BLaER1 (cell line): ENCODE results near the gene LZTR1.
"Not testable (repeated sequence)": the region's sequence is repeated elsewhere in the genome, so short reads cannot be mapped to it uniquely, and the experiment has no call there.

Experiments
- H3K27ac ChIP-seq: shearing (Covaris generic); formaldehyde crosslinking; 2 replicates; pipeline ENCODE4 v1.8.1; 2022
- H3K27me3 ChIP-seq: shearing (Covaris generic); formaldehyde crosslinking; 2 replicates; pipeline ENCODE4 v1.8.1; 2022
- H3K36me3 ChIP-seq: shearing (Covaris generic); formaldehyde crosslinking; 2 replicates; pipeline ENCODE4 v1.8.1; 2022
- H3K4me1 ChIP-seq: shearing (Covaris generic); formaldehyde crosslinking; 2 replicates; pipeline ENCODE4 v1.8.1; 2022
- H3K4me2 ChIP-seq: shearing (Covaris generic); formaldehyde crosslinking; 2 replicates; pipeline ENCODE4 v1.8.1; 2022
- H3K4me3 ChIP-seq: shearing (Covaris generic); formaldehyde crosslinking; 2 replicates; pipeline ENCODE4 v1.8.1; 2022
- H3K9ac ChIP-seq: shearing (Covaris generic); formaldehyde crosslinking; 2 replicates; pipeline ENCODE4 v1.8.1; 2022
- H3K9me3 ChIP-seq: shearing (Covaris generic); formaldehyde crosslinking; 2 replicates; pipeline ENCODE4 v1.8.1; 2022
- H4K20me1 ChIP-seq: shearing (Covaris generic); formaldehyde crosslinking; 2 replicates; pipeline ENCODE4 v1.8.1; 2022
- Cebpa-rat ChIP-seq: shearing (Covaris generic); IDR thresholded peaks from 2 replicates; pipeline ENCODE4 v1.8.1; 2022

LZTR1 gene

GRCh38 chr22:20965104-20965887, 16.8 kb upstream of the LZTR1 start:
- TF ChIP-seq Cebpa-rat: no peak
- H4K20me1 ChIP-seq: peaks cover 33% of the 10 kb centered on the region
- H3K9ac ChIP-seq: no peak overlapping the region
- H3K4me3 ChIP-seq: peak overlapping the region; percentile 60
- H3K4me1 ChIP-seq: peaks cover 36% of the 10 kb centered on the region
- H3K27ac ChIP-seq: no peak overlapping the region
- peaks cover 44% of the 10 kb centered on the region for H3K27me3 ChIP-seq
- peak overlapping the region; percentile 86 for H3K4me2 ChIP-seq
- H3K36me3 ChIP-seq: no peaks in the 10 kb centered on the region
- H3K9me3 ChIP-seq: no peaks in the 10 kb centered on the region

- Histone ChIP-seq H4K20me1 (peaks cover 33% of the 10 kb centered on the region), H3K9ac (no peak overlapping the region), H3K4me1 (peaks cover 36% of the 10 kb centered on the region), H3K27ac (no peak overlapping the region), H3K4me3 (peak overlapping the region; percentile 60; the same call in 1 of the 2 replicates), H3K27me3 (peaks cover 44% of the 10 kb centered on the region), H3K4me2 (peak overlapping the region; percentile 86; the same call in 1 of the 2 replicates), H3K36me3 (no peaks in the 10 kb centered on the region), H3K9me3 (no peaks in the 10 kb centered on the region)
- TF ChIP-seq Cebpa-rat: no peak
Observed at GRCh38 chr22:20965888-20966855, 15.9 kb upstream of the LZTR1 start.

- H3K4me1 ChIP-seq: peaks cover 36% of the 10 kb centered on the region
- no peak within 1 kb of the TSS for H3K9ac ChIP-seq
- no peaks in the 10 kb centered on the region for H3K9me3 ChIP-seq
- peaks cover 33% of the 10 kb centered on the region for H4K20me1 ChIP-seq
- peak within 1 kb of the TSS; percentile 32; the same call in 1 of the 2 replicates for H3K4me2 ChIP-seq
- H3K27me3 ChIP-seq: peaks cover 44% of the 10 kb centered on the region
- H3K36me3 ChIP-seq: no peaks in the 10 kb centered on the region
- no peak within 1 kb of the TSS for H3K4me3 ChIP-seq
- TF ChIP-seq Cebpa-rat: no peak
- no peak within 1 kb of the TSS for H3K27ac ChIP-seq
Observed at GRCh38 chr22:20966883-20967696, 15.0 kb upstream of the LZTR1 start, which contains the start of gene AIFM3. TSS of gene AIFM3 (plus strand) at chr22:20967255. CDS start at chr22:20967945, 690 bp downstream.

- H3K27ac ChIP-seq: no peak overlapping the region
- no peaks in the 10 kb centered on the region for H3K9me3 ChIP-seq
- TF ChIP-seq Cebpa-rat: no peak
- H3K4me1 ChIP-seq: peaks cover 36% of the 10 kb centered on the region
- H3K4me3 ChIP-seq: no peak overlapping the region
- no peak overlapping the region for H3K4me2 ChIP-seq
- H3K9ac ChIP-seq: no peak overlapping the region
- H3K36me3 ChIP-seq: no peaks in the 10 kb centered on the region
- peaks cover 33% of the 10 kb centered on the region for H4K20me1 ChIP-seq
- peaks cover 38% of the 10 kb centered on the region for H3K27me3 ChIP-seq
Observed at GRCh38 chr22:20967697-20968211, 14.3 kb upstream of the LZTR1 start.

- H3K27me3 ChIP-seq: peaks cover 32% of the 10 kb centered on the region
- H4K20me1 ChIP-seq: peaks cover 30% of the 10 kb centered on the region
- peaks cover 36% of the 10 kb centered on the region for H3K4me1 ChIP-seq
- H3K36me3 ChIP-seq: no peaks in the 10 kb centered on the region
- H3K9me3 ChIP-seq: no peaks in the 10 kb centered on the region
- no peak overlapping the region for H3K27ac ChIP-seq
- no peak overlapping the region for H3K4me3 ChIP-seq
- H3K4me2 ChIP-seq: peak overlapping the region; percentile 32
- TF ChIP-seq Cebpa-rat: no peak
- H3K9ac ChIP-seq: no peak overlapping the region
Observed at GRCh38 chr22:20968281-20968977, 13.7 kb upstream of the LZTR1 start.

- no peak for TF ChIP-seq Cebpa-rat
- Histone ChIP-seq H3K4me1 (peaks cover 16% of the 10 kb centered on the region), H3K4me2 (no peak overlapping the region), H3K4me3 (no peak overlapping the region), H3K9me3 (no peaks in the 10 kb centered on the region), H3K27me3 (peaks cover 5% of the 10 kb centered on the region), H3K9ac (no peak overlapping the region), H4K20me1 (peaks cover 4% of the 10 kb centered on the region; the same call in 1 of the 2 replicates), H3K27ac (no peak overlapping the region), H3K36me3 (no peaks in the 10 kb centered on the region)
Observed at GRCh38 chr22:20970939-20971657, 11.0 kb upstream of the LZTR1 start.

- not testable (repeated sequence) for H3K27me3 ChIP-seq, H3K27ac ChIP-seq, H3K9ac ChIP-seq, H3K4me3 ChIP-seq, H3K36me3 ChIP-seq, H3K4me2 ChIP-seq, H4K20me1 ChIP-seq, H3K9me3 ChIP-seq
- H3K4me1 ChIP-seq: peaks cover 15% of the 10 kb centered on the region
Observed at GRCh38 chr22:20972014-20972694, 9.9 kb upstream of the LZTR1 start.
